Measurements from ENCODE around the gene GRM4. TPM values are rescaled to one million over a fixed set of nuclear protein-coding genes. Genes with fewer than 3 reads are reported as not detected.

The GRM4 gene
- polyA plus RNA-seq, 1 donor, result 0.53 TPM

- DNase-seq, result no peak
Measured at GRCh38 chr6:33995309-33996119, 150.4 kb downstream of the GRM4 start.

- no peak for DNase-seq
Measured at GRCh38 chr6:33994472-33995308, 151.2 kb downstream of the GRM4 start.

DNA sequence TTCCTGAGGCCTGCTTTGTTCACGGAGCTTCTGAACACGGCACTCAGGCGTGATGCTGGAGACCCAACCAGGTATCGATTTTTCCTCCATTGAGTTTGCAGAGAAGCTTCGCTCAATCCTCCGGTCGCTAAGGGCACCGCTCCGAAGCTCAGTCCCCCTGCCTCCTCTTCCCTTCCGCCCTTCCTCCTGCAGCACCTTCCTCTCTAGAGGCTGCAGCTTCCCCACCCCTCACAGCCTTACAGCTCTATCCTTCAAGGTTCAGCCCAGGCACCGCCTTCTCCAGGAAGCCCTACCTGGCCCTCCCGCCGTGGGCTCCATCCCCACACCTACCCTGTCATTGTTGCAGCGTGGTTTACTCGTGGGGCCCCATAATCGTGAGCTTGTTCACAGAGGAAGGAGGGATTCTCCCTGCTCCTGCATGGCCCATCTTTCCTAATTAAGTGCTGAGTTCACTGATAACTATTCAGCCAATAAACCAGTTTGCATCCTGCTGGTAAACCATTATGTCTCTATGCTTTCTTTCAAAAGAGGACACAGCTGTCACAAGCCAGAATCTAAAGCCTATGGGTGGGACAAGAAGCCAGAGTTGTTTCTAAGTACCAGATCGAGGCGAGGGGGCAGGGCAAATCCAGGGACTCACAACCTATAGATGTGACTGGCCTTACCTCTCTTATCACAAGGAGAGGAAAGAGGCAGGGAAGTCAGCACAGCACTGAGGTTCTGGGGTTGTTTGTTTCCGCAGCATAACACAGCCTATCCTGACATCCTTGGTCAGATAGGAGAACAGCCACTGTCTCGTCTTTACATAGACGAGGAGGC is 152.0 kb downstream of the GRM4 start:
- DNase-seq, result no peak

DNA sequence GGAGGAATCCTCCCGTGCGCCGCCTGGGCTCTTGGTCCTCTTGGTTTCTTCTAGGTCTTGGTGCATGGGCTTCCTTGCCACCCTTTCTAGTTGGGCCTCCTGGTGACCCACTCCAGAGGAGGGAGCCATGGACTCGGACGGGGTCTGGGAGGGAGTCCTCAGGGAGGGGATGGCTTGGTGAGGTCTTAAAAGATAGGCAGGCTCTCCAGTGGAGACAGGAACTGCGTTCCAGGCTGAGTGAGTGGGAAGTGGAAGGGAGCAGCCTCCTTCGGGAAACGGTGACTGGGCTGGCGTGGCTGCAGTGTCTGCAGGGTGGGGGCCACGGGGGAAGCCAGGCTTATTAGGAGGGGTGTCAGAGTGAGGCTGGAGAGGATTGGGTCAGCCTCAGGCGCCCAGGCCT is 152.8 kb downstream of the GRM4 start:
- DNase-seq, result no peak

DNA sequence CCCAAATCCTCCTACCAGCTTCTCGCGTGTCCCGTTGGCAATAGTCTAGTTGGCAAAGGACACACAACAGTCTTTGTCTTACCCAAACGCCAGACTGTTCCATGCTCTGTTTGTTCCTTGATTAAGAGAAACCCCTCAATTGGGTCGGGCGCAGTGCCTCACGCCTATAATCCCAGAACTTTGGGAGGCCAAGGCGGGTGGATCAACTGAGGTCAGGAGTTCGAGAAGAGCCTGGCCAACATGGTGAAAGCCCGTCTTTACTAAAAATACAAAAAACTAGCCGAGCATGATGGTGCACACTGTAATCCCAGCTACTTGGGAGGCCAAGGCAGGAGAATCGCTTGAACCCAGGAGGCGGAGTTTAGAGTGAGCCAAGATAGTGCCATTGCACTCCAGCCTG is 153.7 kb downstream of the GRM4 start:
- DNase-seq, result no peak

- no peak for DNase-seq
Measured at GRCh38 chr6:33991610-33992009, 154.3 kb downstream of the GRM4 start.

DNA sequence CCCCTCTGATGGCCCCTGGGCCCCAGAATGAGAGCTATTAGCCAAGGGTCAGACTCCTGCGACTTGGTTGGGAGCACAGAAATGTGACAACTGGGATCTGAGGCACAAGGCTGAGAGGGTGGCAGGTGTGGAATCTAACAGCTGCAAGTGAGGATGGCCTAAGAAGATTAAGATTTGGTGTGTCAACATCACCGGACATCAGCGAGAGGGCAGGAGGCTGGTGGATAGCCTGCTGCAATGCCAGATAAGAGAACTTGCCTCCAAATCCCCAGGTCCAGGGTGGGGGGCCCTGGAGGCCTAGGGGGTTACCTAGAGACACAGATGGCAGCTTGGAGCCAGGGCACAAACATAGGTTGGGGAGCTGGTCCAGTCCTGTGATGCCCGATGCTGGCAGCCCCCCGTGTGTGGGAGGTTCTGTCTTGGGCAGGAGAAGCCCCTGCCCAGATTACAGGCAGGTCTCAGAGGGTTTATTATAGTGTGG is 155.8 kb downstream of the GRM4 start:
- no peak for DNase-seq

GRCh38 chr6:33989016-33989854 is 156.7 kb downstream of the GRM4 start:
- DNase-seq, result no peak

- DNase-seq, result no peak
Measured at GRCh38 chr6:33988121-33989015, 157.5 kb downstream of the GRM4 start.

DNA sequence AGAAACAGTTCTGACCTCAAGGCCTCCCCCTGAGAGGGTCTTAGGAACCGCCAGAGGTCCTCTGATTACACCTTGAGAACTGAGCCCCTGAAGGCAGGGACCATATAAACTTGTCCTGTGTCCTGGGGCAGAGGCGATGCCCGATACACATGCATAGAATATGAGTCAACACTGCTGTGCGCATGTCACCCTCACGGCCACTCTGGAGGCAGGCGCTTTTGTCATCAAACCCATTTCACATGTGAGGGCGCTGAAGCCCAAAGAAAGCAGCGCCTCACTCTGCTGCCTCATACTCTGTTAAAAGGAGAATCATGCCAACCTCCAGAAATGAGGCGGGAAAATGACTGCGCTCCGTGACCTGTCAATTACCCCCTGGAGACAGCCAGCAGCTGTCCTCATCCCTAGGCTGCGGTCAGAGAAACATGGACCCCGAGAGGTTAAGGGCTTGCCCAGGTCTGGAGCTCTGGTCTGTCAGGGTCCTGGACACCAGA is 158.3 kb downstream of the GRM4 start:
- DNase-seq, result no peak

- DNase-seq, result no peak
Measured at GRCh38 chr6:33985947-33986346, 159.9 kb downstream of the GRM4 start.

DNA sequence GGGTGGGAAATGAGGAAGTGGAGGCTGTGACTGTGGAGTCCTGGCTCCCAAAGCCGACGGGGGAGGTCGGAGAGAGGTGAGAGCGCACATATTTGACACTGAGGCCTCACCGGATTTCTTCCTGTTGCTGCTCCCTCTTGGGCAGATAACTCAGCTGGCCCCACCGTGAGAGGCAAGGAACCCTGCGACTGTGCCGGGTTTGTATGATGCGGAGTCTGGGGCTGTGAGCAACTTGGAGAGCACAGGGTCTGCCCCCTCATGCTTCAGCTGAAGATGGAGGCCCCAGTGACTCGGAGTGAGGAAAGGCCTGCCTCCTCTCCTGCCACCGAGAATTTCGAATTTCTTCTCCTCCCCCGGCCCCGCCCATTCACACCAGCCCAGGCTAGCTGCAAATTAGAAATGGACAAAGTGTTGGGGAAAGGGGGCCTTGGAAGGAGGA is 160.6 kb downstream of the GRM4 start:
- no peak for DNase-seq

- no peak for DNase-seq
Measured at GRCh38 chr6:33984466-33985312, 161.2 kb downstream of the GRM4 start.

DNA sequence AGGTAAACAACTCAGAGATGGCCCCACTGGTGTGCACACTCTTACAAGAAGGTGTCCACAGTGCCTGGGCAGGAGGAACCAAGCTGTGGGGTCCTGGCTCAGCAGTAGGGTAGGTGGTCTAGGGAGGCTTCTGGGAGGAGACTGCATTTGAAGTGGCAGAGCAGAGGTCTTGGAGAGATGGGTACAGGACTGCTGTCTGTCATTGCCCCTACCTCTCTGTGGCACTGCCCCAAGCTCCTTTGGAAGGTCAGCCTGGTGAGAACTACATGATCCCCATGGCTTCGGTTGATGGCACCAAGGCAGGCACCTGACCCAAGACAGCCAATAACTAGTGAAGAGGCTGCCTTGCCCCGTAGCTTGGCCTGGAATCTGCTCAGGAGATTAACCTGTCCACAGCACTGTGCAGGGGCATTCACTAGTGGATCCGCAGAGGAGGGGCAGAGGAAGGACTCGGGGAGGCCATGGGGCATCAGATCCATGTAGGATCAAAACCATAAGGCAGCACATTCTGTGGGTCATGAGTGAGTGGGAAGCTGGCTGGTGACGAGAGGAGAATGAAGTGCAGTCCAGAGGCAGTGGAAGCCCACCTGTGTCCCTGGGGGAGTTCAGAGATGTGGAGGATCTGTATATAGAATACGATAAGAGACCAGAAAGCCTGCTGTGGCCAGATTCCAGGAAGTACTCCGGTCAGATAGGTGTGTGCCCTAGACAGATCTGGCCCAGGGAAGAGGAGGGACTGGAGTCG is 162.0 kb downstream of the GRM4 start:
- DNase-seq, result no peak

DNA sequence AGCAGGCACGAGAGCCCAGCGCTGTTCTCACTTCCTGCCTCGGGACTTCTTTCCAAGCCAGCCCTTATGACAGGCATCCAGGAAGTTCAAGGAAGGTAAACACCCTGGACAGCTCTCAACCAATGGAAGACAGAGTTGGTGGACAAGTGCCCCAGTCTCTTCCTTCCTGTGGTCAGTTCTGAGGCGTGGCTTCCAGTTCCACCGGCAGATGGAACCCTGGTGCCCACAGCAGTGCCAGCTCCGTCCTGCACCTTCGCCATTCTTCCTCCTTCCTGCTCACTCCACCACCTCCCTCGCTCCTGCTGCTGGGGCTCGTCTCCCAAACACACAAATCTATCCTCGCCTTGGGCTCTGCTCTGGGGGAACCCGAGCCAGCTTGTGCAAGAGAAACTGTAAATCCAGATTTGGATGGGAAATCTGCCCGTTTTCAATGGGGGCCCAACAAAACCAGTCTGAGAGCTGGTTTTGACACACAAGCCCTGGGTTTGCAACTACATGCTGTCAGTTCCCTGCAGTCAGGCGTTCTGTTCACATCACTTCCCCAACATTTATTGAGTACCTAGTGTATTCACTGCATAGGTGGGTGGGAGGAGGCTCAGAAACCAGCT is 162.7 kb downstream of the GRM4 start:
- no peak for DNase-seq

DNA sequence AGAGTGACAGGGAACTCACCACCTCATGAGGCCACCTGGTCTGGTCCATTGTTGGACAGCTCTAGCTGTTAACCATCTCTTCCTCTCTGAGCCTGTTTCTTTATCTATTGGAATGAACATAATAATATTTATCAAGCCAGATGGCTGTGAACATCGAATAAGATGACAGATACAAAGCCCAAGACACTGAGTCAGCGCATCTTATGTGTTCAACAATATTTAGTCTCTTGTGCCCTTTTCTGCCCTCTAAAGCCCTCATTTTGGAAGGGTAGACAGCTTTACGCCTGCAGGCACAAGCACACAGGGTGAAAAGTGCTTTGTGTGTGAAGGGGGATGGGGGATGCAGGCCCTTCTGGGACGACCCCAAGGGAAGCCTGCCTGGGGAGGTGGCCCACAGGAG is 164.0 kb downstream of the GRM4 start:
- no peak for DNase-seq

DNA sequence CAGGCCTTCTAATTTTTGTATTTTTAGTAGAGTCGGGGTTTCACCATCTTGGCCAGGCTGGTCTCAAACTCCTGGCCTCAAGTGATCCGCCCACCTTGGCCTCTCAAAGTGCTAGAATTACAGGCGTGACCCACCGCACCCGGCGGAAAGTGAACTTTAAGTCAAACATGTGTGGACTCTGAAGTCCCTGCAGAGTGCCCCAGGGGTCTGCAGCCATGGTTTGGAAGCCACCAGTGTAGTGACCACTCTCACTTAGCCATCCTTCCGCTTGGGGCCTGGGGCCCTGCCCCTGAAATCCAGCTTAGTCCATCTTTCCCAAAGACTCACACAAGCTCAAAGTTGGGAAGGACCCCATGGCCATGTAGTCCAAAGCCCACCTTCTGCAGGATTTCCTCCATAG is 164.5 kb downstream of the GRM4 start:
- no peak for DNase-seq
